ENCODE results near the gene COX14.

Gene COX14

GRCh38 chr12:50107416-50108268 is 4.4 kb upstream of the COX14 start:
- H3K36me3 ChIP-seq (ENCODE audit: insufficient read depth, low read length): no peaks in the 10 kb centered on the region
- H3K9ac ChIP-seq (ENCODE audit: insufficient read length): no peak overlapping the region
- no peak overlapping the region for H3K27ac ChIP-seq
- H3K9me3 ChIP-seq (ENCODE audit: low read depth, low read length): no peaks in the 10 kb centered on the region
- TF ChIP-seq FOXP2 (optimal IDR thresholded peaks at IDR 0.05; ENCODE audit: control extremely low read depth, extremely low read length, insufficient read depth) (no peak), EZH2 (IDR thresholded peaks at IDR 0.05) (no peak), POLR2AphosphoS5 (IDR thresholded peaks at IDR 0.05; ENCODE audit: borderline replicate concordance, low read depth, low read length) (no peak)
- DNase-seq (ENCODE audit: low read depth, low spot score): no peak
- H3K4me3 ChIP-seq: no peak overlapping the region

GRCh38 chr12:50109319-50109718 is 2.7 kb upstream of the COX14 start:
- Histone ChIP-seq H3K27ac (0 out of 2 replicates have a peak overlapping the region, but pooled peaks have one; percentile 85), H3K9me3 (ENCODE audit: low read depth, low read length) (no peaks in the 10 kb centered on the region), H3K4me3 (no peak overlapping the region), H3K9ac (ENCODE audit: insufficient read length) (no peak overlapping the region), H3K36me3 (ENCODE audit: insufficient read depth, low read length) (no peaks in the 10 kb centered on the region)
- TF ChIP-seq FOXP2 (optimal IDR thresholded peaks at IDR 0.05; ENCODE audit: control extremely low read depth, extremely low read length, insufficient read depth) (no peak), EZH2 (IDR thresholded peaks at IDR 0.05) (no peak), POLR2AphosphoS5 (IDR thresholded peaks at IDR 0.05; ENCODE audit: borderline replicate concordance, low read depth, low read length) (no peak)
- no peak for DNase-seq (ENCODE audit: low read depth, low spot score)

- Histone ChIP-seq H3K27ac (peak overlapping the region; percentile 85), H3K36me3 (ENCODE audit: insufficient read depth, low read length) (no peaks in the 10 kb centered on the region), H3K9ac (ENCODE audit: insufficient read length) (peak overlapping the region; percentile 13), H3K4me3 (peak overlapping the region; percentile 60), H3K9me3 (ENCODE audit: low read depth, low read length) (no peaks in the 10 kb centered on the region)
- no peak for DNase-seq (ENCODE audit: low read depth, low spot score)
- TF ChIP-seq POLR2AphosphoS5 (IDR thresholded peaks at IDR 0.05; ENCODE audit: borderline replicate concordance, low read depth, low read length): no peak; the same call in 1 of the 2 replicates
- no peak for TF ChIP-seq FOXP2 (optimal IDR thresholded peaks at IDR 0.05; ENCODE audit: control extremely low read depth, extremely low read length, insufficient read depth)
- TF ChIP-seq EZH2 (IDR thresholded peaks at IDR 0.05): no peak
These were observed 1.8 kb upstream of the COX14 start for GRCh38 chr12:50110127-50110761.

GRCh38 chr12:50110762-50111351 is 1.2 kb upstream of the COX14 start:
- Histone ChIP-seq H3K4me3 (peak overlapping the region; percentile 60), H3K27ac (peak overlapping the region; percentile 85), H3K9ac (ENCODE audit: insufficient read length) (no peak overlapping the region), H3K36me3 (ENCODE audit: insufficient read depth, low read length) (no peaks in the 10 kb centered on the region), H3K9me3 (ENCODE audit: low read depth, low read length) (no peaks in the 10 kb centered on the region)
- no peak for DNase-seq (ENCODE audit: low read depth, low spot score)
- TF ChIP-seq FOXP2 (optimal IDR thresholded peaks at IDR 0.05; ENCODE audit: control extremely low read depth, extremely low read length, insufficient read depth) (no peak), POLR2AphosphoS5 (IDR thresholded peaks at IDR 0.05; ENCODE audit: borderline replicate concordance, low read depth, low read length) (no peak), EZH2 (IDR thresholded peaks at IDR 0.05) (no peak)

- TF ChIP-seq POLR2AphosphoS5 (IDR thresholded peaks at IDR 0.05; ENCODE audit: borderline replicate concordance, low read depth, low read length) (no peak), FOXP2 (optimal IDR thresholded peaks at IDR 0.05; ENCODE audit: control extremely low read depth, extremely low read length, insufficient read depth) (no peak), EZH2 (IDR thresholded peaks at IDR 0.05) (no peak)
- no peak for DNase-seq (ENCODE audit: low read depth, low spot score)
- Histone ChIP-seq H3K9ac (ENCODE audit: insufficient read length) (no peak overlapping the region), H3K9me3 (ENCODE audit: low read depth, low read length) (no peaks in the 10 kb centered on the region), H3K36me3 (ENCODE audit: insufficient read depth, low read length) (no peaks in the 10 kb centered on the region), H3K4me3 (peak overlapping the region; percentile 60), H3K27ac (peak overlapping the region; percentile 85)
These were observed 692 bp upstream of the COX14 start for GRCh38 chr12:50111395-50111692.

- Histone ChIP-seq H3K9ac (ENCODE audit: insufficient read length) (peak overlapping the region; percentile 88), H3K36me3 (ENCODE audit: insufficient read depth, low read length) (no peaks in the 10 kb centered on the region), H3K9me3 (ENCODE audit: low read depth, low read length) (no peaks in the 10 kb centered on the region), H3K4me3 (peak overlapping the region; percentile 100), H3K27ac (peak overlapping the region; percentile 67)
- no peak for TF ChIP-seq FOXP2 (optimal IDR thresholded peaks at IDR 0.05; ENCODE audit: control extremely low read depth, extremely low read length, insufficient read depth)
- no peak for TF ChIP-seq EZH2 (IDR thresholded peaks at IDR 0.05)
- TF ChIP-seq POLR2AphosphoS5 (IDR thresholded peaks at IDR 0.05; ENCODE audit: borderline replicate concordance, low read depth, low read length): no peak
- no peak for DNase-seq (ENCODE audit: low read depth, low spot score)
These were observed 601 bp downstream of the COX14 start for GRCh38 chr12:50112456-50113218.

GRCh38 chr12:50117057-50117622 is 5.1 kb downstream of the COX14 start:
- DNase-seq (ENCODE audit: low read depth, low spot score): no peak
- Histone ChIP-seq H3K27ac (no peak overlapping the region), H3K9ac (ENCODE audit: insufficient read length) (no peak overlapping the region), H3K36me3 (ENCODE audit: insufficient read depth, low read length) (no peaks in the 10 kb centered on the region; the same call in 1 of the 2 replicates), H3K4me3 (no peak overlapping the region), H3K9me3 (ENCODE audit: low read depth, low read length) (no peaks in the 10 kb centered on the region)
- TF ChIP-seq EZH2 (IDR thresholded peaks at IDR 0.05): no peak
- no peak for TF ChIP-seq POLR2AphosphoS5 (IDR thresholded peaks at IDR 0.05; ENCODE audit: borderline replicate concordance, low read depth, low read length)
- no peak for TF ChIP-seq FOXP2 (optimal IDR thresholded peaks at IDR 0.05; ENCODE audit: control extremely low read depth, extremely low read length, insufficient read depth)
